Measurements from ENCODE around the gene BSPRY. TPM values are rescaled to one million over a fixed set of nuclear protein-coding genes. Genes with fewer than 3 reads are reported as not detected.
A peak's percentile ranks its signal among the peaks of the same experiment; 100 is the strongest.

BSPRY gene
- total RNA-seq, 1 donor from 2014 or later, result 19.7 TPM

DNA sequence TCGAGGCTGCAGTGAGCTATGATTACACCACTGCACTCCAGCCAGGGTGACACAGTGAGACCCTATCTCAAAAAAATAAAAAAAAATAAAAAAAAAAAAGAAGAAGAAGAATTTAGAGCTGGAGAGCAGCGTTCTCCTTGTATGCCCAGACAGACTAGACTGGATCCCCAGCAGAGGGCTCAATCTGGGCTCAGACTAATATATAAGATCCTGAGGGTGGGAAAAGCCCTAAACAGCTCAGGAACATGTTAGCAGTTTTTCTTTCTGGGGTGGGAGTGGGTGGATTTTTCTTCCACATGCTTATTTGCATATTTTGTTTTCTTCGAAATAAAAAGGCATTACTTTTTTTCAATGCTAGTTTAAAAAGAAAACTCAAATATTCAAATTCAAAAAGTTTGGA is 904 bp upstream of the BSPRY start:
- peaks cover 4% of the 10 kb centered on the region for H3K36me3 Mint-ChIP-seq (ENCODE audit: insufficient read depth)

GRCh38 chr9:113349066-113349444 is 286 bp upstream of the BSPRY start:
- TF ChIP-seq, protein P1, sequence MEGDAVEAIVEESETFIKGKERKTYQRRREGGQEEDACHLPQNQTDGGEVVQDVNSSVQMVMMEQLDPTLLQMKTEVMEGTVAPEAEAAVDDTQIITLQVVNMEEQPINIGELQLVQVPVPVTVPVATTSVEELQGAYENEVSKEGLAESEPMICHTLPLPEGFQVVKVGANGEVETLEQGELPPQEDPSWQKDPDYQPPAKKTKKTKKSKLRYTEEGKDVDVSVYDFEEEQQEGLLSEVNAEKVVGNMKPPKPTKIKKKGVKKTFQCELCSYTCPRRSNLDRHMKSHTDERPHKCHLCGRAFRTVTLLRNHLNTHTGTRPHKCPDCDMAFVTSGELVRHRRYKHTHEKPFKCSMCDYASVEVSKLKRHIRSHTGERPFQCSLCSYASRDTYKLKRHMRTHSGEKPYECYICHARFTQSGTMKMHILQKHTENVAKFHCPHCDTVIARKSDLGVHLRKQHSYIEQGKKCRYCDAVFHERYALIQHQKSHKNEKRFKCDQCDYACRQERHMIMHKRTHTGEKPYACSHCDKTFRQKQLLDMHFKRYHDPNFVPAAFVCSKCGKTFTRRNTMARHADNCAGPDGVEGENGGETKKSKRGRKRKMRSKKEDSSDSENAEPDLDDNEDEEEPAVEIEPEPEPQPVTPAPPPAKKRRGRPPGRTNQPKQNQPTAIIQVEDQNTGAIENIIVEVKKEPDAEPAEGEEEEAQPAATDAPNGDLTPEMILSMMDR (IDR thresholded peaks at IDR 0.05; ENCODE audit: unreplicated experiment), result no peak
- no peak for DNase-seq (ENCODE audit: low spot score, unreplicated experiment)
- peak overlapping the region; percentile 83 for H3K4me3 Mint-ChIP-seq (ENCODE audit: low read depth)
- H3K4me1 Mint-ChIP-seq (ENCODE audit: low read depth), result peaks cover 9% of the 10 kb centered on the region
- H3K36me3 Mint-ChIP-seq (ENCODE audit: insufficient read depth), result peaks cover 4% of the 10 kb centered on the region
- H3K27me3 Mint-ChIP-seq, result peaks cover 5% of the 10 kb centered on the region
- H3K27ac Mint-ChIP-seq, result peak overlapping the region; percentile 77
- H3K9me3 Mint-ChIP-seq (ENCODE audit: low read depth), result no peaks in the 10 kb centered on the region

More for the DNA sequence above, 904 bp upstream of the BSPRY start:
- Mint-ChIP-seq H3K4me3 (ENCODE audit: low read depth) (peak overlapping the region; percentile 83), H3K27ac (no peak overlapping the region), H3K9me3 (ENCODE audit: low read depth) (no peaks in the 10 kb centered on the region), H3K27me3 (peaks cover 5% of the 10 kb centered on the region), H3K4me1 (ENCODE audit: low read depth) (peaks cover 9% of the 10 kb centered on the region)
- DNase-seq (ENCODE audit: low spot score, unreplicated experiment), result no peak
- TF ChIP-seq, protein P1 (IDR thresholded peaks at IDR 0.05; ENCODE audit: unreplicated experiment), result no peak

DNA sequence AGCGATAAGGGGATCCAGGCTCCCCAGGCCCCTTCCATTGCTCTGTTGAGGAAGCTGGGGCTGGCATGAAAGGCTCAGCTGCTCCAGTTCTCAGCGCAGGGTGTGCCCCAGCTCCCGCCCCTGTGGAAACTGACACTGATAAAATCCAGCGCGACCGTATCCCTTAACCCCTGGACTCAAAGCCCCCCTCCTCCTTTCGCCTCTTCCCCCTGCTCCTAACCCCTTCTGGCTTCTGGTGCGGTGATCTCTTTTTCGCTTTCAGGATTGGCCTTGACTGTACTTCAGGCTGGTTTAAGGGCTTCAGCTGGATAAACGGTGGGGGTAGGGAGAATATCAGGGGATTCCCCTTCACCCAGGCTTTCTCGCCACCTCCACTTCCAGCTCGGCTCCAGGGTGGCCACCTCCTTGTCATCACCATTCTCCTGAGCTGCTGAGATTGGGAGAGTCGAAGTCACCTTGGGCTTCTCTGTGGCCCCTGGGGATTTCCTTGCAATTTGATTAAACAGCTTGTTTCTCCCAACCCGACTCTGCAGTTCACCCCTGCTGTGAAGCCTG is 843 bp downstream of the BSPRY start:
- Mint-ChIP-seq H3K4me1 (ENCODE audit: low read depth) (peaks cover 9% of the 10 kb centered on the region), H3K27me3 (peaks cover 5% of the 10 kb centered on the region)

DNA sequence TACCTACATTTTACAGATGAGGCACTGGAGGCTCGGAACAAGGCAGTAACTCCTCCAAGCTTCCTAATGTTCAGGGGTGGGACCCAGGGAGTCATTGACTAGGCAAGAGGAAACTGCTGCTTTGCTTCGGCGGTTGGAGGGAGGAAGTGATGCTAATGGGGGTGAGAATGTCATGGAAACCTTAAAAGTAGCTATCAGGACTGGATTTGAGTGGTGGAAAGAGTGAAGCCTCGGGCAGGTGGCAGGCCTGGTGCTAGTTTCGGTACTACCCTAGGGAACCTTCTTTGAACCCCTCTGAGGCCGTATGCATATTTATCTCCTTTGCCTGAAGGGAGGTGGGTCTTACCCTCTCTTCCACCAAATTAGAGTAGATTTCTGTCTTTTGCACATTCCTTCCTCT is 1.6 kb downstream of the BSPRY start:
- TF ChIP-seq, protein P1 (IDR thresholded peaks at IDR 0.05; ENCODE audit: unreplicated experiment), result no peak
- Mint-ChIP-seq H3K36me3 (ENCODE audit: insufficient read depth) (peaks cover 6% of the 10 kb centered on the region), H3K9me3 (ENCODE audit: low read depth) (no peaks in the 10 kb centered on the region), H3K4me3 (ENCODE audit: low read depth) (peak overlapping the region; percentile 86), H3K27ac (no peak overlapping the region), H3K4me1 (ENCODE audit: low read depth) (peaks cover 9% of the 10 kb centered on the region), H3K27me3 (peaks cover 5% of the 10 kb centered on the region)
- DNase-seq (ENCODE audit: low spot score, unreplicated experiment), result no peak

More for the DNA sequence above, 843 bp downstream of the BSPRY start:
- peak overlapping the region; percentile 77 for H3K27ac Mint-ChIP-seq
- DNase-seq (ENCODE audit: low spot score, unreplicated experiment), result no peak
- H3K9me3 Mint-ChIP-seq (ENCODE audit: low read depth), result no peaks in the 10 kb centered on the region
- H3K36me3 Mint-ChIP-seq (ENCODE audit: insufficient read depth), result peaks cover 6% of the 10 kb centered on the region
- TF ChIP-seq, protein P1 (IDR thresholded peaks at IDR 0.05; ENCODE audit: unreplicated experiment), result no peak
- H3K4me3 Mint-ChIP-seq (ENCODE audit: low read depth), result peak overlapping the region; percentile 86

DNA sequence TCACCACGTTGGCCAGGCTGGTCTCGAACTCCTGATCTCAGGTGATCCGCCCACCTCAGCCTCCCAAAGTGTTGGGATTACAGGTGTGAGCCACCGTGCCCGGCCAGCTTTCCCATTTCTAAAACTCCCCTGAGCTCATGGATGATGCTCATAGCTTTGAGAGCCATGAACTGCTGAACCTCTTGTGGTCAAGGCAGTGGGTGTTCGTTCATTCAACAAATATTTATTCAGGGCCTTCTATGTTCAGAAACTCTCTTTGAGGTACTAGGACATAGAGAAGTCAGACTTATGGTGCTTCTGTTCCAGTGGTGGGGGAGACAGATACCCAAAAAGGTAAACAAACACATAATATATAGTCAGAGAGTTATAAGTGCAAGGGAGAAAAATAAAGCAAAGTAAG is 2.7 kb downstream of the BSPRY start:
- DNase-seq (ENCODE audit: low spot score, unreplicated experiment), result no peak
- peaks cover 5% of the 10 kb centered on the region for H3K27me3 Mint-ChIP-seq

More for the DNA sequence above, 2.7 kb downstream of the BSPRY start:
- Mint-ChIP-seq H3K9me3 (ENCODE audit: low read depth) (no peaks in the 10 kb centered on the region), H3K4me3 (ENCODE audit: low read depth) (no peak overlapping the region), H3K27ac (peak overlapping the region; percentile 15), H3K36me3 (ENCODE audit: insufficient read depth) (peaks cover 10% of the 10 kb centered on the region), H3K4me1 (ENCODE audit: low read depth) (peaks cover 9% of the 10 kb centered on the region)
- TF ChIP-seq, protein P1 (IDR thresholded peaks at IDR 0.05; ENCODE audit: unreplicated experiment), result no peak
